ENCODE measurements around the gene IL31RA. TPM values are rescaled to one million over a fixed set of nuclear protein-coding genes. Genes with fewer than 3 reads are reported as not detected.
"Not testable (repeated sequence)": the region's sequence is repeated elsewhere in the genome, so short reads cannot be mapped to it uniquely, and the experiment has no call there.

IL31RA gene
- total RNA-seq, 1 donor from 2014 or later, result not detected

DNA sequence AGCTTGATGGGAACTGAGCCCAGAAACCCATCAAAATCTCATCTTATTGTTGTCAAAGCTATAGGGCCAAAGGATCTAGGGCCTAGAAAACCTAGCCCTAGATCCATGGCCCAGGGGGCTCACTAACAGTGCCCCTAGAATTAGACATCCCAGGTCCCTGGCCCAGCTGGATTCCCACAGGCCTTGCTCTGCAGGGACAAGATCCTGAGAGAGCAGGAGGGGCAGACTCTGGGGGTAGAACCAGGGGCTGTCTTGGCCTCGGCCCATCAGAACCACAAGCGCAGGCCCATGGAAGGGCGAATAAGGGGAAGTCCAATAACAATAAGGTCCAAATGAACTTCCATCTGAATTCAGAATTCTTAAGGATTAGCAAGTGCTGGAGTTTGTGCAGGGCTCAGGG is 74.0 kb downstream of the IL31RA start:
- DNase-seq (ENCODE audit: low spot score), result no peak

DNA sequence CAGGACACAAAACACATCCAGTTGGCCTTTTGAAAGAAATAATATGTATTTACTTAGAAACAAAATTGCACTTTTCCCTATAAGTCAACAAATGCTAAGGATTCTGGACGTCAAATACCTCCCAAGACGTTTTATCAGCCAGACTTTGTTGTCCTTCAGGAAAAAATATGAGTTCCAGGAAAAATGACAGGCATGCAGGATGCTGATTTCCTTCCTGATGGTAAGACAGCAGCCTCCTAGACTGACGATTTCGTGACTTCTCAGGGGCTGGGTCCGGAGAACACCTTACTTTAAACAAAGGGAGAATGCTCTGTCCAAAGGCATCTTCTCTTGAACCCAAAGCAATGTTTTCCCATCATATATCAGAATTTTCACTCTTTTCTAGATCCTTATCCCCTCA is 74.6 kb downstream of the IL31RA start:
- DNase-seq (ENCODE audit: low spot score), result no peak

DNA sequence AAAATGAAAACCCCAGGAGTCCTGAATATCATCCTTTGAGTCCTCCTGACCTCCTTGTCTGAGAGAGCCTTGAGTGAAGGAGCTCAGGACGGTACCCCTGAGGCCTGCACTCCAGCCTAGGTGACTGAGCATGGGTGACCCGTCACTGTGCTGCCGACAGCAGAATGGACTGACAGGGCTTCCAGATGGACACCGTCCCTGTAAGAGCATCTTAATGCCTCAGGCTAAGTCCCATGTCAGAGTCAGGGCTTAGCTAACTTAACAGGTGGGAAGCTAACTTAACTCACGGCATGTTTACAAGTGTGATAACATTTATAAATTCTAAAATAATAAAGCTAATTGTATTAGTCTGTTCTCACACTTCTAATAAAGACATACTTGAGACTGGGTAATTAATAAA is 75.3 kb downstream of the IL31RA start:
- no peak for DNase-seq (ENCODE audit: low spot score)

DNA sequence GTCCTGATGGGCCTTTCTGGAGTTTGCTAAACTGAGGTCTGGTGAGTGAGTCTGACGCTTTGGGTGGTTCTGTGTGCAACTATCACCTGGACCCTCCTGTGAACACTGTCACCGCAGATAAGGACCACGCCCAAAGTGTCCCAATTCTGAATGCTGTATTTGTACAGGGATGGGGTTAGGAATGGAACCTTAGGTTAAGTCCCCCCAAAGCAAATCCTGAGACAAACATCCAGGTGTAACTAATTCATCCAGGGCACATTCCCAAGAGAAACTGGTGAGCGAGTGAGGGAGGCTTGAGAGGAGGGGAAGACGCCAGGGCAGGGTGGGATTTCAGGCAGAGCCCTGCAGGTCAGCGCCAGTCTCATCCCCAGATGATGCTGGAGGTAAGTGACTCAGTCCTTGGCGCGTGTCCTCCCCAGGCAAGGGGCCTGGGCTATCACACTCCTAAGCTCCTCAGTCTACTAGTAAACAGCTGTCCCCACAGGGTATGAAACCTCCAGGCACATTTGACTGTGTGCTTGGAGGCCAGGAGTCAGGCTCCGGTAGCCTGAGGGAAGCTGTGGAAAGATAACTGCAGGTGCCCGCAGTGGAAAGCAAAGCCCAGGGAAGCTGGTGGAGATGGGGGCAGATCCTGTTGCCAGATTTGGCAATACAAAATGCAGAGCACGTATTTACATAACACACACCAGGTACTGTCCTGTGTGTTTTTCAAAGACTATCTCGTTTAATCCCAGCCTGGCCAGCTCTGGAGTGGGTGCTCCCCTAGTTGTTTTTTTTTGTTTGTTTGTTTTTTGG is 76.9 kb downstream of the IL31RA start:
- DNase-seq (ENCODE audit: low spot score), result no peak

DNA sequence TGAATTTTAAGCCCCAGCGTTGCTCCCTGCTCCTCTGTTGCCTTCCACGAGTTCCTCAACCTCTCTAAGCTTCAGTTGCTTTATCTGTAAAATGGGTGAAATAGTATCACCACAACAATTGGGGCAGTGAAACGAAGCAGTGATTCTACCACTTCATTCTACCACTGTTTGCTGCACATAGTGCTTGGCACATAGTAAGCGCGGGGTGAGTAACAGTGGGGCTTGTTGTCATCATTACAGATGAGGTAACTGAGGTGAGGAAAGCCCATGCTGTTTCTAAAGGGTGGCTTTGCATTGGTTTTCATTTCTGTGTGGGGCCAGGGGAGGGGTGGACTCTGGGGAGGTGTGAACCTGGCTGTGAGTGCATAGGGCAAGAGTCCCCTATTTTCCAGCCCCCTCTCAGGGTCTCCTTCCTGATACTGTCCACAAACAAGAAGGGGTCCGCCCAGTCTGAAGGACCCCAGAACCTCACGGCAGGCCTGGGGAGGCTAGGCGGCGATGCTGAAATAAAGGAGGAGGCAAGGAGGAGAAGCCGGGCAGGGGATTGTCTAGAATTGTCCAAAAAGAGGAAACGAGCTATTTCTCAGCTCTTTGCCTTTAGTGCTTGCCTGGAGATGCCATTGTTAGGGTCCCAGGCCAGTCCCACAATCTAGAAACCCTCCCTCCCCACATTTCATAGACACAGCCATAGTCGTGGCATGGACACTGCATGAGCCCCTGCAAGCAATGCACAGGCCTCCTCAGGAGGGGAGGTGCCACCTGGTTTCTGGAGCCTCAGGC is 78.1 kb downstream of the IL31RA start:
- no peak for DNase-seq (ENCODE audit: low spot score)

DNA sequence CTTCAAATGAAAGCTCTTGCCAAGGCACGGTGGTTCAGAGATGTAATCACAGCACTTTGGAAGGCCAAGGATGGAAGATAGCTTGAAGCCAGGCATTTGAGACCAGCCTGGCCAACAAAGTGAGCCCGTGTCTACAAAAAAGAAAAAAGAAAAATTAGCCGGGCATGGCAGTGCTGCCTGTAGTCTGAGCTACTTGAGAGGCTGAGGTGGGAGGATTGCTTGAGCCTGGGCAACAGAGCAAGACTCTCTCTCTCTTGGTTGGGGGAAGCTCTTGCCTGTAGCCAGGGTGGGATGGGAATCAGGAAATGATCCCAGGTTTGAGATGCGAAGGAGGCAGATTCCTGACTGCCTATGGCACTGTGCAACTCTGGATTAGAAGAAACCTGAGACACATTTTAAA is 81.5 kb downstream of the IL31RA start:
- no peak for DNase-seq (ENCODE audit: low spot score)

DNA sequence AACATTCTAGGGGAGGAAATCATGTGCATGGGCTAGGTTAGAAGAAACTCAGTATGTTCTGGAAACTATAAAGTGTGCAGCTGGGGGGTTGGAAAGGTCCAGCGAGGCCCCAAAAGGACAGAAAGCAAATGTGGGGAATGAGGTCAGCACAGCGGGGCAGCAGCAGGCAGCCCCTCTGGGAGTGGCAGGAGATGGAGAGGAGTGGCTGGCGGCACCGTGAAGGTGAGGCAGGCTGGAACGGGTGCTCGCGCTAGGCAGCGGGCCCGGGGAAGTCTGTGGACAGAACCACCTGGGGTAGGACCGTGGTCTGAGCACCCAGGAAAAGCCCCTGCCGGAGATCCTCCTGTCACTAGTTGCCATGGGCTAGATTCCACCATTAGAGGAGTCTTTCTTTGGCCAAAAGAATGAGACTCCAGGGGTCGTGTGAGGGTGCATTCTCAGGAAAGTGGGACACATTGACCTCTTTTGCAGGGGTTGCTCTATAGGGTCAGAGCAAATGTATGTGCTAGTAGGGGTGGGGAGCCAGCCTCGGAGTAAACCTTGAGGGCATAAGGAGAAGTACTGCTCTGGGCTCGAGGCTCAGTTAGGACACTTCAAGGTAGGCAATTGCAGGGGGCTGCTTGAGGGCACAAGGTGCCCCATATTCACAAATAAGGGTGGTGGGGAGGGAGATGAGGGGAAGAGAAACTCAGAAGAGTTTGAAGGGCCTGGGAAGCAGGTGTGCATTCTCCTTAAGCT is 82.4 kb downstream of the IL31RA start:
- DNase-seq (ENCODE audit: low spot score), result no peak

DNA sequence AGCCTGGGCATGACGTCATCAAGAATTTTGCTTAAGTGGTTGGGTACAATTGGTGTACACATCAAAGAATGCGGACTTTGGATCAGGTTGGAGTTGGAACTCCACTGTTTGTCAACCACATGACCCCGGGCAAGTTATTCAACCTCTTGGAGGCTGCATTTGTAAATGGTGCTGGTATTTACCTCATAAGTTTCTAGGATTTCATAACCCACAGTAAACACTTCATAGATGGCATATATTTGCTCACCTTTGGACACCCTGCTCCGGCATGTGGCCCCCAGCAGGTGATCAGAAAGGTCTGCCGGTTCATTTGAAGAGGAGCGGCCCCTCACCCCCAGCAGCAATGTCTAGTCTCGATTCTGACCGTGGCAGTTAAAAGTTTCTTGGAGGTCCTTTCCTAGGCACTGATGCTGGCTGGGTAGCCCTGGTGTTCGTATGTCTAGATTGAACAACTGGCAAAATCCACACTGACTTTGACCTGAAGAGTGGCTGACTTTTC is 83.0 kb downstream of the IL31RA start:
- DNase-seq (ENCODE audit: low spot score), result no peak

DNA sequence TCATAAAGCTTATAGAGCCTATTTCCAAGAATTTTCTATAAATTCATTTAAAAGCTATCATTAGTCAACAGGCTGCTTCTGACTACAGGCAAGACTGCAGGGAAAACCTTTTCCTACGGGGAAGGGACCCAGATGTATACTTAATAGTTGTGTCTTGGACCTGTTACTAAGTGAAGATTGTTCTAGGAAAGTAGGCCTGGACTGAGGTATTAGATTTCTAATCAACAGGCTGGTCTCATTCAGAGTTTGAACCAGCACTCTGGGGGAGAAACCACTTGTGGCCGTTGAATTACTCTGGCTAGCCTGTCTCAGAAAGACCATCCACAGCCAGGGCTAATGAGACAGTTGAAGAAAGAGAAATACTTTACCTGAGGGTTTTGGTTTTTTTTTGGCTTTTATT is 83.6 kb downstream of the IL31RA start:
- no peak for DNase-seq (ENCODE audit: low spot score)

DNA sequence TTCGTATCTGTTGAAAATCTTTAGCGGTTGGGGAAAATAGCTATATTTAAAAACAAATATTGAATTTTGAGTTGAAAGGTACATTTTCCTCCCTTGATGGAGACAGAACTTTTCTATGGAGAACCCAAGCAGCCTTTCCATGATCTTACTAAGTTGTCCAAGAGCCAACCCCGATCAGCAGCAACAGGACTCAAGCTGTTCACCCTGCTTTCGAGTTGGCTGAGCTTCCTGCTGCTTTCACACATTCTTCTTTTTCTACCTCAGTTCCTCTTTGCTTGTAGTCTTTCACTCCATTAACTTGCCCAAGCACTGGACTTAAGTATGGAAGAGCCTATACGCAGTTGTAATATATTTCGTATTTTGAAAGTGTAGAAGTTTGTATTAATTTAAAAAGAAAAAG is 84.2 kb downstream of the IL31RA start:
- no peak for DNase-seq (ENCODE audit: low spot score)

DNA sequence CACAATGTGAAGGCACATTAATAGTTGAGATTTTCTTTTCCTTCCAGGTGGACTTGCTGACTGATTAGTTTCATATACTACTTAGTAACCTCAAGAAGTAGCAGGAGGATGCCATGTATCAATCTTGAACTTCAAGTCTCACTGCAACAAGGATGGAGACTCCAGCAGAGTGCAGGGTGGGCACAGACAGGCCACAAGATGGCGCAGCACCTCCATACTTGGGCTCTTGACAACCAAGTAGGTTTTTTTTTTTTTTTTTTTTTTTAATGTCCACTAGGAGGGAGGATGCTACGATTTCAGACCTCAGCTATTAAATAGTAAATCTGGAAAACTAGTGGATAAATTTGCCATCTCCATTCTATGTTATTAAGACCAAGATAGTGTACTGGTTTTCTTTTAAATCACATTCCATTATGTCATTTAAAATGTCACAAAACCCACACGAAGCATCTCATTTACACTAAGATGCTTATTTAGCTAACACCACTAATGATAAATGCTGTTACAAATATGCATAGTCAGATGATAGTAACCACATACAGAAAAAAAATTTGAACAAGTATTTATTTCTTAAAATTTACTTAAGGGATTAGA is 85.0 kb downstream of the IL31RA start:
- peak; percentile 78 for DNase-seq (ENCODE audit: low spot score)

DNA sequence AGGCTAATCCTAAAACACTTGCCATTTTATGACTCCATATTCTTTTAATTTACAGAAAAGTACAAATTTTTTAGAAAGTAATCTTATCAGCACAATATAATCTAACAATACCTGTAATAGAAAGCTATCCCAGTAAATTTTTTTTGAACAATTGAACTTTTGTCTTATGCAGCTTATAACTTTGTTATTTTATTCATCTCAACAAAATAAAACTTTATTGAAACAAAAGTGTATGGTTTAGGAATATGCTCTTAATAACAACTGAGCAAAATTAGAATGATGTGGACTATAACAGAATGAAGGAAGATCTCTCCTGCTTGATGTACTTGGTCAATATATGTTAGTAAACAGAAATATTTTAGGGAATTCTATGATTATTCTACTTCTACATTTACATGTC is 86.4 kb downstream of the IL31RA start:
- not testable (repeated sequence) for DNase-seq (ENCODE audit: low spot score)

DNA sequence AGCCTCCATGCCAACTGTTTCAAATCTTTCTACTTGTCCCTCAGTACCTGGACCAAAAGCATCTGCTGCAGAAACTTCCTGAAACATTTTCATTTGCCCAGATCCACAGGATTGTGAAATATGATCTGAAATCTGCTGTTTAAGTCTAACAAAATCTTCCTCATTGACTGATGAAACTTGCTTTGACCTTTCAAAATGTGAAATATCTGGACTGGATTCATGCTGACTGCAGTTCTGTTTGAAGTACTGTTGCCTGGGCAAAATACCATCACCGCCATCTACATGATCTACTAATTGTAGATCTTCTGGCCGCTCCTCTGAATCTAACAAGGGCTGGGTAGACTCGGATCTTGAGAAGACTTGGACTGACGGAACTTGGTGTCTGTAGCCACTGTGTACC is 90.0 kb downstream of the IL31RA start:
- not testable (repeated sequence) for DNase-seq (ENCODE audit: low spot score)

DNA sequence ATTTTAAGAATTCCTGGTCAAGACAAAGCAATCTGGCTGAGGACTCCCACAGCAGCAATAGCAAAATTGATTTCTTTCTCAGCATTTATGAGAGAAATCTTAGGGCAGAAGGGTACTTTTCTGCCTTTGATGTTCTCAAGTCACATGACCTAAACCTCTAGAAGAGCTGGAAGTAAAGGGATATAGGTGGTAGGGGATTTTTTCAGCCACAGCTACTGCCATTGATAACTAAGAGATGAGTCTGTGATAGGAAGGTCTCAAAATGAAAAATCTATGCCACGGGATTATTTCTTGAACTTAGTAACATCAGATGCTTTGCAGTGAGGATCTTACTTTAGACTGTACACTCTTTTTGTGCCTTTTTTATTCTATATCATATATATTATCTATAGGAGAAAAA is 108.1 kb downstream of the IL31RA start:
- no peak for DNase-seq (ENCODE audit: low spot score)

DNA sequence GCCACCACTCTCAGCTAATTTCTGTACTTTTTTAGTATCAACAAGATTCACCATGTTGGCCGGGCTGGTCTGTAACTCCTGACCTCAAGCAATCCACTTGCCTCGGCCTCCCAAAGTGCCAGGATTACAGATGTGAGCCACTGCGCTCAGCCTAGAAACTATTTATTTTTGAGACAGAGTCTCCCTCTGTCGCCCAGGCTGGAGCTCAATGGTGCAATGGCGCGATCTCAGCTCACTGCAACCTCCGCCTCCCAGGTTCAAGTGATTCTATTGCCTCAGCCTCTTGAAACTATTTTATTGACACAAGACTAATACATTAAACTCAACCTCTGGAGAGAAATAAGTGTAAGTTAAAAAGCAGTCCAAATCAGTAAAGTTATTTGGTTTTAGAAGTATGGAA is 109.6 kb downstream of the IL31RA start:
- DNase-seq (ENCODE audit: low spot score), result no peak

DNA sequence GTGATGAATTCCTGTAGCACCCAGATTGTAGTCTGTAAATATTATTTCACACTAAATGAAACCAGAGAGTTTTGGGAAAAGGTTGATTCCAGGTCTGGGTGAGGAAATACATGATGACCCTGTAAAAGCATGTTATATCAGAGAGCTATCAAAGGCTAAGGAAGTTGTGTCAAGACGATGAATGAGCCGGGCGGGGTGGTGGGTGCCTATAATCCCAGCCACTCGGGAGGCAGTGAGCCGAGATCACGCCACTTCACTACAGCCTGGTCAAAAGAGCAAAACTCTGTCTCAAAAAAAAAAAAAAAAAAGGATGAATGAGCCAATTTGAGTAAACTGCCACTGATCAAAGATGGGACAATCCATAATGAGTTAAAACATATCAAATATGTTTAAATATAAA is 114.4 kb downstream of the IL31RA start:
- no peak for DNase-seq (ENCODE audit: low spot score)

DNA sequence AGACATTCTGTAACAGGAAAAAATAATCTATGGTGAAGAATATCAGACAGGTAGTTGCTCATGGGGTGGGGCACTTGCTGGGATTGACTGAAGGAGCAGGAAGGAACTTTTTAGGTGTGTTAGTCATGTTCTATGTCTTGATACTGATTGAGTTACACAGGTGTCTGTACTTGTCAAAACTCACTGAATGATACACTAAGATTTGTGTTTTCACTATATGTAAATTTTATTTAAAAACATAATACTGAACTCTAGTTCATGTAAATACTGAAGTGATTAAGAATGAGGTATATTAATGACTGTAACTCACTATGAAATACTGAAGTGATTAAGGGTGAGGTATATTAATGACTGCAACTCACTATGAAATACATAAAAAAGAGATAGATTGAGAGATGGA is 115.1 kb downstream of the IL31RA start:
- no peak for DNase-seq (ENCODE audit: low spot score)

DNA sequence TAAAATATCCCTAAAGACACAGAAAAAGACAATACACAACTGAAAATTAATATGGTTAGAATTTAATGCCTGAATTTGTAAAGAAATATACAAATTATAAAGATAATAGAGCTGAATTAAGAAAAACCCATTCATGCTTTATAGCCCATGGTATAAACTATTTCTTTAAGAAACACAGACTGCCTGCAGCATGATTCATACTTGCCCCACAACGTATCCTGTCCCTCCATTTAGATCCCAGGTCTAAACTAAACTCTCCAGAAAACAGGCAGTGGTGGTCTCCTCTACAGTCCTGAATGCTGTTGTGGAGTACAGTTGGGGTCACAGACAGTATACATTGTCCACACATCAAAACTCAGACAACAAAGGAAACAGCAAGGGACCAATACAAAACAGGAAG is 118.8 kb downstream of the IL31RA start:
- DNase-seq (ENCODE audit: low spot score), result no peak

Measured in ureter (tissue), 1 donor.